Mesothelial cell of epicardium (in vitro differentiated cells): Measurements from ENCODE around the gene SLC8A3. TPM values are rescaled to one million over a fixed set of nuclear protein-coding genes. Genes with fewer than 3 reads are reported as not detected.

ENCODE experiments used
- DNase-seq, 2 experiments: peaks; one replicate each; pipeline ENCODE4 v3.0.0; 2021; ENCODE audit warnings: low spot score in 2 of 2; ENCODE audit not compliant: unreplicated experiment in 2 of 2
- H3K27ac Mint-ChIP-seq: 2 replicates; pipeline ENCODE4 v1.8.0; 2021; ENCODE audit warnings: mixed read lengths
- H3K27me3 Mint-ChIP-seq: 2 replicates; pipeline ENCODE4 v1.8.0; 2021; ENCODE audit warnings: low read depth, mixed read lengths
- H3K36me3 Mint-ChIP-seq: 2 replicates; pipeline ENCODE4 v1.8.0; 2021; ENCODE audit warnings: mixed read lengths
- H3K4me1 Mint-ChIP-seq: 2 replicates; pipeline ENCODE4 v1.8.0; 2021; ENCODE audit warnings: mixed read lengths
- H3K4me3 Mint-ChIP-seq: 2 replicates; pipeline ENCODE4 v1.8.0; 2021; ENCODE audit warnings: mild to moderate bottlenecking, moderate library complexity, mixed read lengths
- H3K9me3 Mint-ChIP-seq: 2 replicates; pipeline ENCODE4 v1.8.0; 2021; ENCODE audit warnings: mixed read lengths
- CTCF ChIP-seq: fragments of 200-600 bp; sonication (generic); IDR thresholded peaks from one replicate; pipeline ENCODE4 v1.5.0; 2021; ENCODE audit warnings: antibody characterized with exemption; ENCODE audit not compliant: unreplicated experiment
- total RNA-seq: library from RNA; stranded (reverse); gene quantifications from 3 replicates; pipeline ENCODE4 v1.2.1, GENCODE V29; 2021

SLC8A3 gene
- total RNA-seq, 1 donor from 2014 or later = 0.27 TPM

GRCh38 chr14:70032447-70032846 lies 156.3 kb downstream of the SLC8A3 start:
- no peak for TF ChIP-seq CTCF
- Mint-ChIP-seq H3K27me3 (peaks cover 3% of the 10 kb centered on the region), H3K27ac (no peak overlapping the region), H3K4me1 (peaks cover 5% of the 10 kb centered on the region), H3K36me3 (no peaks in the 10 kb centered on the region), H3K9me3 (no peaks in the 10 kb centered on the region), H3K4me3 (no peak overlapping the region)
- DNase-seq = no peak

GRCh38 chr14:70032016-70032415 lies 156.7 kb downstream of the SLC8A3 start:
- no peak overlapping the region for H3K27ac Mint-ChIP-seq

GRCh38 chr14:70029296-70030132 lies 159.2 kb downstream of the SLC8A3 start:
- H3K4me3 Mint-ChIP-seq = no peak overlapping the region
- no peak for TF ChIP-seq CTCF

More at GRCh38 chr14:70032016-70032415, 156.7 kb downstream of the SLC8A3 start:
- no peaks in the 10 kb centered on the region for H3K36me3 Mint-ChIP-seq
- no peak overlapping the region for H3K4me3 Mint-ChIP-seq
- H3K9me3 Mint-ChIP-seq = no peaks in the 10 kb centered on the region
- no peak for DNase-seq
- no peak for TF ChIP-seq CTCF
- peaks cover 5% of the 10 kb centered on the region for H3K4me1 Mint-ChIP-seq
- H3K27me3 Mint-ChIP-seq = peaks cover 3% of the 10 kb centered on the region

GRCh38 chr14:70027785-70028428 lies 160.8 kb downstream of the SLC8A3 start:
- TF ChIP-seq CTCF = peak; percentile 95
- Mint-ChIP-seq H3K4me1 (peaks cover 4% of the 10 kb centered on the region), H3K27me3 (peaks cover 12% of the 10 kb centered on the region), H3K27ac (no peak overlapping the region), H3K36me3 (no peaks in the 10 kb centered on the region), H3K4me3 (no peak overlapping the region), H3K9me3 (no peaks in the 10 kb centered on the region)
- DNase-seq = peak; percentile 66 to 92

More at GRCh38 chr14:70029296-70030132, 159.2 kb downstream of the SLC8A3 start:
- Mint-ChIP-seq H3K27ac (no peak overlapping the region), H3K27me3 (peaks cover 10% of the 10 kb centered on the region), H3K9me3 (no peaks in the 10 kb centered on the region), H3K36me3 (no peaks in the 10 kb centered on the region), H3K4me1 (peaks cover 5% of the 10 kb centered on the region)
- DNase-seq = no peak

- no peak for DNase-seq
- Mint-ChIP-seq H3K27me3 (peaks cover 15% of the 10 kb centered on the region), H3K4me3 (no peak overlapping the region), H3K36me3 (no peaks in the 10 kb centered on the region), H3K27ac (no peak overlapping the region), H3K4me1 (peaks cover 2% of the 10 kb centered on the region), H3K9me3 (no peaks in the 10 kb centered on the region)
- no peak for TF ChIP-seq CTCF
Observed at GRCh38 chr14:70023871-70024270, 164.9 kb downstream of the SLC8A3 start.
